ENCODE measurements around the gene PPM1B.

Gene PPM1B

GRCh38 chr2:44135296-44135695, 33.4 kb upstream of the PPM1B start:
- H3K36me3 ChIP-seq (ENCODE audit: control insufficient read depth in 2 of 2, insufficient read depth in 1 of 2, low read length in 2 of 2) = no peaks in the 10 kb centered on the region
- no peak overlapping the region for H3K27ac ChIP-seq (ENCODE audit: extremely low read depth, low read depth, low read length)
- CTCF ChIA-PET = no interaction called here
- H3K9me3 ChIP-seq (ENCODE audit: control insufficient read depth, insufficient read depth, low read depth, low read length) = no peaks in the 10 kb centered on the region
- POLR2A ChIA-PET = no interaction called here
- no peak overlapping the region for H3K4me3 ChIP-seq (ENCODE audit: low read depth, low read length)
- TF ChIP-seq ZNF585B (tag by site-specific recombination; IDR thresholded peaks at IDR 0.05) (no peak), ATF2 (tag by site-specific recombination; IDR thresholded peaks at IDR 0.05; ENCODE audit: low read depth) (no peak), ZNF561 (tag by site-specific recombination; IDR thresholded peaks at IDR 0.05; ENCODE audit: borderline replicate concordance) (no peak), PRDM1 (tag by site-specific recombination; IDR thresholded peaks at IDR 0.05) (no peak), WT1 (tag by site-specific recombination; IDR thresholded peaks at IDR 0.05) (no peak), SCRT1 (tag by site-specific recombination; IDR thresholded peaks at IDR 0.05; ENCODE audit: borderline replicate concordance) (no peak), ZFP3 (tag by site-specific recombination; IDR thresholded peaks at IDR 0.05; ENCODE audit: low read depth) (no peak), ZNF280D (tag by site-specific recombination; IDR thresholded peaks at IDR 0.05) (no peak), ZNF398 (tag by site-specific recombination; IDR thresholded peaks at IDR 0.05) (no peak)
- no peaks in the 10 kb centered on the region for H3K4me1 ChIP-seq (ENCODE audit: control insufficient read depth, insufficient read depth, low read length)

GRCh38 chr2:44135771-44136170, 32.9 kb upstream of the PPM1B start:
- CTCF ChIA-PET = interaction anchor here (0.6 kb wide), 1 partner anchor 334 kb away, joined by 4 read pairs; no protein-coding TSS in a partner anchor
- H3K27ac ChIP-seq (ENCODE audit: extremely low read depth, low read depth, low read length) = no peak overlapping the region
- no peaks in the 10 kb centered on the region for H3K9me3 ChIP-seq (ENCODE audit: control insufficient read depth, insufficient read depth, low read depth, low read length)
- POLR2A ChIA-PET = no interaction called here
- H3K4me1 ChIP-seq (ENCODE audit: control insufficient read depth, insufficient read depth, low read length) = no peaks in the 10 kb centered on the region
- no peak overlapping the region for H3K4me3 ChIP-seq (ENCODE audit: low read depth, low read length)
- no peaks in the 10 kb centered on the region for H3K36me3 ChIP-seq (ENCODE audit: control insufficient read depth in 2 of 2, insufficient read depth in 1 of 2, low read length in 2 of 2)
- TF ChIP-seq ZNF426 (tag by site-specific recombination; IDR thresholded peaks at IDR 0.05) (no peak), EGR2 (tag by site-specific recombination; IDR thresholded peaks at IDR 0.05; ENCODE audit: low read depth) (no peak), ZNF610 (tag by site-specific recombination; IDR thresholded peaks at IDR 0.05; ENCODE audit: borderline replicate concordance) (no peak), HIC1 (tag by site-specific recombination; IDR thresholded peaks at IDR 0.05) (no peak), ZNF211 (tag by site-specific recombination; IDR thresholded peaks at IDR 0.05; ENCODE audit: low read depth) (no peak), ZNF114 (tag by site-specific recombination; IDR thresholded peaks at IDR 0.05) (no peak), PBX3 (CRISPR knock-in tag; IDR thresholded peaks at IDR 0.05) (no peak), ZBTB11 (tag by site-specific recombination; conservative IDR thresholded peaks at IDR 0.05; ENCODE audit: low read depth) (no peak), ZNF626 (tag by site-specific recombination; IDR thresholded peaks at IDR 0.05) (no peak), ZNF501 (tag by site-specific recombination; IDR thresholded peaks at IDR 0.05) (no peak), ZNF473 (tag by site-specific recombination; IDR thresholded peaks at IDR 0.05) (no peak)
